Fibroblast of pulmonary artery (primary cell): ENCODE measurements around the gene HOXA13.

Source experiments
- DNase-seq: peaks from one replicate; pipeline ENCODE4 v3.0.0-alpha.2; 2010; ENCODE audit warnings: low read depth
- H3K4me3 ChIP-seq: replicated peaks from 2 replicates; pipeline ENCODE4 v1.5.1; 2011; ENCODE audit warnings: low read depth, mild to moderate bottlenecking, control low read depth, low read length, moderate library complexity
- CTCF ChIP-seq: IDR thresholded peaks from 2 replicates; pipeline ENCODE4 v1.5.1; 2011; ENCODE audit warnings: mild to moderate bottlenecking, control low read depth, low read length, inconsistent platforms; ENCODE audit errors: missing control alignments

Gene HOXA13

GRCh38 chr7:27242154-27242553, 42.3 kb upstream of the HOXA13 start:
- DNase-seq, result no peak
- no peak for TF ChIP-seq CTCF
- H3K4me3 ChIP-seq, result no peak overlapping the region

GRCh38 chr7:27241189-27242056, 41.5 kb upstream of the HOXA13 start:
- no peak for TF ChIP-seq CTCF
- no peak overlapping the region for H3K4me3 ChIP-seq
- no peak for DNase-seq

GRCh38 chr7:27240015-27240731, 40.3 kb upstream of the HOXA13 start:
- TF ChIP-seq CTCF, result no peak
- H3K4me3 ChIP-seq, result no peak overlapping the region
- no peak for DNase-seq

- no peak overlapping the region for H3K4me3 ChIP-seq
- no peak for TF ChIP-seq CTCF
- DNase-seq, result no peak
Observed at GRCh38 chr7:27239387-27240014, 39.6 kb upstream of the HOXA13 start.

GRCh38 chr7:27238979-27239386, 39.1 kb upstream of the HOXA13 start:
- no peak for DNase-seq
- TF ChIP-seq CTCF, result no peak
- H3K4me3 ChIP-seq, result no peak overlapping the region

GRCh38 chr7:27237735-27238334, 37.9 kb upstream of the HOXA13 start:
- no peak for TF ChIP-seq CTCF
- H3K4me3 ChIP-seq, result no peak overlapping the region
- DNase-seq, result no peak
